DMS153 (cell line): ENCODE results near the gene PRSS23.
"Not testable (repeated sequence)": the region's sequence is repeated elsewhere in the genome, so short reads cannot be mapped to it uniquely, and the experiment has no call there.

Experiments used
- DNase-seq: peaks from one replicate; lab custom pipeline; 2025; lab: John Stamatoyannopoulos, UW

Gene PRSS23

DNA sequence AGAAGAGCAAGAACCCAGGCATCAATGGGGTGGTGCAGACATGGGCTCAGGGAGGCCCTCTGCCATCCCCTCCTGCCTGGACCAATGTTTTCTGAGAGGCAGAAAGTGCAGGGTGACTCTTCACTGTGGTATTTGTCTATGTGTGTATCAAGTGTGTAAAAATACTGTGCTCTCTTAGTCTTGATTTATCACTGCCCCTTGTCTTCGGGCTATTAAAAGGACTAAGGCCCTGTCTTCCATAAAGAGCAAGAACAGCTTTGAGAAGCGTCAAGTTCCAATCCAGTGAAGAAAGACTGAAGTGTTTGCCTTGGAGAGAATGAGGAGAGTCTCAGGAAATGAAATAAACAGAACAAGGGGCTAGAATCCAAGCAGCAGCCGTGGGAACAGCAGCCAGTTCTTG, 14.4 kb downstream of the PRSS23 start:
- DNase-seq: no peak

DNA sequence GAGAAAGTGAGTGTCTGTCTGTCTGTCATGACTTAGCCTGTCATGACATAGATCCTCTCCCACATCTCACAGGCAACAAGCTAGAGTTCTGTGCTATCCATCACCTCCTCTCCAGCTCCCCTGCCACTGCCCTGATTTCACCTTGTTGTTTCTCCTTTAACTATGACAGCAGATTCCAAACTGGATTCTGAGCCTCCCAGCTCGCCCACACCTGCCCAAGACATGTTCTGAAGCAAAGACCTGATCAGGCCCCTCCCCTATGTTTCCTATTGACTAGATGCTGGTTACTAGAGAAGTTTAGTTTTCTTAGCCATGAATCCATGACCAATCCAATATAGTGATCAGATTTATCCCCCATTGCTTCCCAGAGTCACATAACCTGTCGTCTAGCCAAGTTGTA, 15.4 kb downstream of the PRSS23 start:
- no peak for DNase-seq

DNA sequence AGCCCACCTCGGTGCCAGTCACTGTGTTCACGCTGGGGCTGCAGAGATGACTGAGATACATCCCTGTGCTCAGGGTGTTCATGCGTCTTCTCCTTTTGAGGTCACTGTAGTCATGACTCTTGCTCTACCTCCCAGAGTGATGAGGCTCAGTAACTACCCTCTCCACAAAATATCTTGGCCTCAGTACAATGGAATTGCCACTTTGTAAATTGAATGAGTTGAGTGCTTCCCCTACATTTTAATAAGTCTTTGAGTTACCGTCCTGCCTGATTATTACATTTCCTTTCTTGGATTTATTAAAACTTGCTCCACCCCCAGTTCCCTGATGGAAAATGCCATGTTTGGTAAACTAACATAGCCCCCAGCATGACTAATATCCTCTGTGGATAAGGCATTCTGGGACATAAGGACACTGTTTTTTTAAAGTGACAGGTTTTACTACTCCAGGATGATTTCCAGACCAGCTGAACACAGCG, 15.9 kb downstream of the PRSS23 start:
- no peak for DNase-seq

- DNase-seq: peak; percentile 49
Measured at GRCh38 chr11:86818462-86819192, 18.3 kb downstream of the PRSS23 start.

DNA sequence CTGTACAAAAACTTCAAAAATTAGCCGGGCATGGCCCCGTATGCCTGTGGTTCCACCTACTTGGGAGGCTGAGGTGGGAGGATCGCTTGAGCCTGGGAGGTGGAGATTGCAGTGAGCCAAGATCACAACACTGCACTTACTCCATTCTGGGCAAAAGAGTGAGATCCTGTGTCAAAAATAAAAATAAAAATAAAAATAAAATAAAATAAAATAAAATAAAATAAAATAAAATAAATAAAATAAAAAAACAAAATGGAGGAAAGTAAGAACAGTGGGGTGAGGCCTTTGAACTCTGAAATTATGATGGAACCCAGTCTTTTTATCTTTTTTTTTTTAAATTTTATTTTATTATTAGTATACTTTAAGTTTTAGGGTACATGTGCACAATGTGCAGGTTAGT, 23.8 kb downstream of the PRSS23 start:
- not testable (repeated sequence) for DNase-seq

GRCh38 chr11:86834376-86834775, 34.0 kb downstream of the PRSS23 start:
- not testable (repeated sequence) for DNase-seq

DNA sequence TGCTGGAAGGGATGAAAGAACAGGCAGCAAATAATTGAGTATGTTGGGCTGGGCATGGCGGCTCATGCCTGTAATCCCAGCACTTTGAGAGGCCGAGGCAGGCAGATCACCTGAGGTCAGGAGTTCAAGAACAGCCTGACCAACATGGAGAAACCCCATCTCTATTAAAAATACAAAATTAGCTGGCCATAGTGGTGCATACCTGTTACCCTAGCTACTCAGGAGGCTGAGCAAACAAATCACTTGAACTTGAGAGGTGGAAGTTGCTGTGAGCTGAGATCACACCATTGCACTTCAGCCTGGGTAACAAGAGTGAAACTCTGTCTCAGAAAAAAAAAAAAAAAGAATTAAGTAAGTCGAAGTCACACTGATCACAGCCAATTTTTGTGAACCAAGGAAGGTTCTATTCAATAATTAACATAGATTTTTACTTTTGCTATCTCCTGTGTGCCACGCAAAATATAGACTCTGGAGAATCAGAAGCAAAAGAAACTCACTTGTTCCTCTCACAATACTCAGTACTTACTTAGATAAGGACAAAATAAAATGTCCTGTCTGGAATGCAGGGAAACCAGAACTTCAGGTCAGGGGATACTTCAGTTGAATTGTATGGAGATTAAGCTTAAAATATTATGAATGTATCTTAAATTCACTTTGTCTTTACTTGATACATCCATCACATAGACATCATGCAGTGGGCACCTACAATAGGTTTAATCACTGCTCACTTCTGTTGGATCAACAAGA, 44.6 kb downstream of the PRSS23 start:
- not testable (repeated sequence) for DNase-seq

DNA sequence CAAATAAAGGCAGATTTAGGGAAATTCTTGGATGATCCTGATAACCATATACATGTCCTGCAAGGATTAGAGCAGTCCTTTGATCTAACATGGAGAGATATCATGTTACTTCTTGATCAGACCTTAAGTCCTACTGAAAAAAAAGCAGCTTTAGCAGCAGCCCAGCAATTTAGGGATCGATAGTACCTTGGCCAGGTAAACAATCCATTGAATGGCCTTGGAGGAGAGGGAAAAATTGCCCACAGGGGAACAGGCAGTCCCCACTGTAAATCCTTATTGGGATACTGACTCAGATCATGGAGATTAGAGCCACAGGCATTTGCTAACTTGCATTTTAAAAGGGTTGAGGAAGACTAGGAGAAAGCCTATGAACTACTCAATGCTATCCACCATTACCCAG, 47.8 kb downstream of the PRSS23 start:
- DNase-seq: no peak

DNA sequence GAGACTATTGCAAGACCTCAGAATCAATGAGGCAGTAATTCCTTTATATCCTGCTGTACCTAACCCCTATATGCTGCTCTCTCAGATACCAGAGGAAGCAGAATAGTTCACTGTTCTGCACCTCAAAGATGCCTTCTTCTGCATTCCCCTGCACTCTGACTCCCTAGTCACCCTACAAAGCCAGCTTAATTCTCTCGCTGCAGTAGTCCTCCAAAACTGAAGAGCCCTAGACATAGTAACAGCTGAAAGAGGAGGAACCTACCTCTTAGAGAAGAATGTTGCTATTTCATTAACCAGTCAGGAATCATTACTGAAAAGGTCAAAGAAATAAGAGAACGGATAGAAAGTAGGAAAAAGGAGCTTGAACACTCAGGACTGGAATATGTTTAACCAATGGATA, 49.3 kb downstream of the PRSS23 start:
- DNase-seq: no peak
